ENCODE measurements around the gene TH.

GRCh38 chr11:2137202-2138067 lies 34.2 kb downstream of the TH start:
- no peak for TF ChIP-seq CTCF (IDR thresholded peaks at IDR 0.05)
- no peak for TF ChIP-seq POLR2A (IDR thresholded peaks at IDR 0.05; ENCODE audit: low read depth)
- no peak for TF ChIP-seq EP300 (IDR thresholded peaks at IDR 0.05)
- no peak for TF ChIP-seq POLR2AphosphoS5 (IDR thresholded peaks at IDR 0.05)
